ENCODE results near the gene IP6K3. TPM values are rescaled to one million over a fixed set of nuclear protein-coding genes. Genes with fewer than 3 reads are reported as not detected.
A peak's percentile ranks its signal among the peaks of the same experiment; 100 is the strongest.

The IP6K3 gene
- total RNA-seq, 1 donor from 2014 or later: 0.16 TPM

- peaks cover 28% of the 10 kb centered on the region for H3K4me1 Mint-ChIP-seq
- no peaks in the 10 kb centered on the region for H3K27me3 Mint-ChIP-seq (ENCODE audit: low read depth)
- H3K27ac Mint-ChIP-seq: peak overlapping the region; percentile 14
- TF ChIP-seq CTCF (IDR thresholded peaks at IDR 0.05; ENCODE audit: unreplicated experiment): no peak
- peaks cover 40% of the 10 kb centered on the region for H3K36me3 Mint-ChIP-seq
- no peak overlapping the region for H3K4me3 Mint-ChIP-seq
- H3K9me3 Mint-ChIP-seq: no peaks in the 10 kb centered on the region
- DNase-seq (ENCODE audit: low spot score in 2 of 2, unreplicated experiment in 2 of 2): no peak
Observed at GRCh38 chr6:33781131-33781975, 34.6 kb upstream of the IP6K3 start.

GRCh38 chr6:33779895-33780294 is 33.2 kb upstream of the IP6K3 start:
- TF ChIP-seq CTCF (IDR thresholded peaks at IDR 0.05; ENCODE audit: unreplicated experiment): no peak
- H3K36me3 Mint-ChIP-seq: peaks cover 44% of the 10 kb centered on the region
- H3K27me3 Mint-ChIP-seq (ENCODE audit: low read depth): no peaks in the 10 kb centered on the region
- no peak overlapping the region for H3K27ac Mint-ChIP-seq
- peaks cover 13% of the 10 kb centered on the region for H3K4me1 Mint-ChIP-seq
- H3K9me3 Mint-ChIP-seq: no peaks in the 10 kb centered on the region
- no peak overlapping the region for H3K4me3 Mint-ChIP-seq
- DNase-seq (ENCODE audit: low spot score in 2 of 2, unreplicated experiment in 2 of 2): no peak

- DNase-seq (ENCODE audit: low spot score in 2 of 2, unreplicated experiment in 2 of 2): no peak
- no peak overlapping the region for H3K27ac Mint-ChIP-seq
Observed at GRCh38 chr6:33779290-33779689, 32.6 kb upstream of the IP6K3 start.

GRCh38 chr6:33778444-33779121 is 31.9 kb upstream of the IP6K3 start:
- no peak overlapping the region for H3K27ac Mint-ChIP-seq
- no peaks in the 10 kb centered on the region for H3K27me3 Mint-ChIP-seq (ENCODE audit: low read depth)
- DNase-seq (ENCODE audit: low spot score in 2 of 2, unreplicated experiment in 2 of 2): no peak
- H3K9me3 Mint-ChIP-seq: no peaks in the 10 kb centered on the region
- H3K36me3 Mint-ChIP-seq: peaks cover 43% of the 10 kb centered on the region
- no peak for TF ChIP-seq CTCF (IDR thresholded peaks at IDR 0.05; ENCODE audit: unreplicated experiment)
- no peak overlapping the region for H3K4me3 Mint-ChIP-seq
- peaks cover 10% of the 10 kb centered on the region for H3K4me1 Mint-ChIP-seq

More at GRCh38 chr6:33779290-33779689, 32.6 kb upstream of the IP6K3 start:
- no peaks in the 10 kb centered on the region for H3K27me3 Mint-ChIP-seq (ENCODE audit: low read depth)
- H3K36me3 Mint-ChIP-seq: peaks cover 47% of the 10 kb centered on the region
- no peak overlapping the region for H3K4me3 Mint-ChIP-seq
- peaks cover 10% of the 10 kb centered on the region for H3K4me1 Mint-ChIP-seq
- no peak for TF ChIP-seq CTCF (IDR thresholded peaks at IDR 0.05; ENCODE audit: unreplicated experiment)
- no peaks in the 10 kb centered on the region for H3K9me3 Mint-ChIP-seq

GRCh38 chr6:33777398-33778388 is 31.0 kb upstream of the IP6K3 start:
- peaks cover 45% of the 10 kb centered on the region for H3K36me3 Mint-ChIP-seq
- H3K27ac Mint-ChIP-seq: peak overlapping the region; percentile 22
- no peaks in the 10 kb centered on the region for H3K27me3 Mint-ChIP-seq (ENCODE audit: low read depth)
- no peaks in the 10 kb centered on the region for H3K9me3 Mint-ChIP-seq
- DNase-seq (ENCODE audit: low spot score in 2 of 2, unreplicated experiment in 2 of 2): no peak
- peaks cover 14% of the 10 kb centered on the region for H3K4me1 Mint-ChIP-seq
- no peak overlapping the region for H3K4me3 Mint-ChIP-seq
- no peak for TF ChIP-seq CTCF (IDR thresholded peaks at IDR 0.05; ENCODE audit: unreplicated experiment)
